NCI-H1048 (cell line): Measurements from ENCODE around the gene PRKG1.
"Not testable (repeated sequence)": the region's sequence is repeated elsewhere in the genome, so short reads cannot be mapped to it uniquely, and the experiment has no call there.

Experiments
- DNase-seq: peaks from one replicate; lab custom pipeline; 2025; lab: John Stamatoyannopoulos, UW

The PRKG1 gene

GRCh38 chr10:52019077-52019555, 944.8 kb downstream of the PRKG1 start:
- no peak for DNase-seq

DNA sequence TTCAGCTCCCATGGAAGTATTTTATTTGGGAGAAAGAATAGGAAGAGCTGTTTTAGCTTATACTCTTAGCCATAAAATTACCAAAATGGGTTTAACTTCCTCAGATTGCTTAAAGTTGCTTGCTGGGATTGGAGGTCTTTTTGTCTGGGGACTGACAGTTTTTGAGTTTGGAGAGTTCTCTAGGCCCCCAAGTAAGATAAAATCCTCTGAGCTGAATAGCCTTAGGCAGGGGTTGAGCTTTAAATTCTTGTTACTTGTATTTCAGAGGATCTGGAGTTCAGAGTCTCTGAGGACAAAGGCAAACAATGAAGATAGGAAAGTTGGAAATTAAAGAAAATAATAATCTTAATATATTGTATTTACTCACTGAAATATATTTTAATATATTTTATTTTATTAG, 945.4 kb downstream of the PRKG1 start:
- no peak for DNase-seq

GRCh38 chr10:52020173-52020572, 945.9 kb downstream of the PRKG1 start:
- DNase-seq: no peak

DNA sequence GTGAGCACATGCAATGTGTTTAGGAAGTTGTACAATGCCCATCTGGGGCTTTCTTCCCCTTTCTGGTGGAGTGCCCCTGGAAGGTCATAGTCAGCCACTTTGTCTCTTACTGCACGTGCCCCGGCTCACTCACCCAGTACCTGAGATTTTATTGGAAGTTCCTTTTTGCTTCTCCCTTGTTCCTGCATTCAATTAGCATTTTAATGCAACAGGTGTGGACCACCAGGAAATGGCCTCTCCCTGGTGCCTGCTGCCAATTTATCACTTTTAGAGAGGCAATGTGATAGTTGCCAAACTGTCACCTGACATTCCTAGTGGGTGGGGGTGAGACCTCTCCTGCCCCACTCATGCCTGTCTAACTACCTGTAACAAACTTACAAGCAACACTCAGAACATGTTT, 946.4 kb downstream of the PRKG1 start:
- no peak for DNase-seq

DNA sequence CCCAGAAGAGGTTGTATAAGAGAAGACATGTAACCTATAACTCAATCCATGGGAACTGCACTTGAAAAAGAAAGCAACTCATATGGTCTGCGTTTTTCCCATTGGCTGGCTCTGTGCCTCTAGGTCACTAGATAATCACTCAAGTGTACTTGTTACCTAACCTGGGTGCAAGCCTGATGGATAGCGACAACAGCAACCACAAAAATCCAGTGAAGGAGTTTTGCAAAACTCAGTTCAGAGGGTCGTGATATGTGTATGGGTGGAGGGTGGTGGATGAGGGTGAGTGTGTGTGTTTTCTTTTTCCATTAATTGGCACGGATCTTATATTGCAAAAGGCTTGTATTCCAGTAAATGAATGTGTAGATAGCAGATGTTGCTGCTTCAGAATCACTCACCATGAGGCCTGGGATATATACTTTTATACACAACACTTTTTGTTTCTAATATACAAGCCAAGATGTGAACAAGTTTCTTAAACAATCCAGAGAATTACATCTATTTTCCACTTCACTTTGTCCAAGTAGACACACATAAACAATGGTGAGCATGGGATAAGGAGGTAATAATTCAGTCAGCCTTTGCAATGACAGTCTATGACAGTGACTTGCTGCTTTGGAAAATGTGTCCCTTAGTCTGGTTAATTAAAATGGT, 952.9 kb downstream of the PRKG1 start:
- DNase-seq: no peak

DNA sequence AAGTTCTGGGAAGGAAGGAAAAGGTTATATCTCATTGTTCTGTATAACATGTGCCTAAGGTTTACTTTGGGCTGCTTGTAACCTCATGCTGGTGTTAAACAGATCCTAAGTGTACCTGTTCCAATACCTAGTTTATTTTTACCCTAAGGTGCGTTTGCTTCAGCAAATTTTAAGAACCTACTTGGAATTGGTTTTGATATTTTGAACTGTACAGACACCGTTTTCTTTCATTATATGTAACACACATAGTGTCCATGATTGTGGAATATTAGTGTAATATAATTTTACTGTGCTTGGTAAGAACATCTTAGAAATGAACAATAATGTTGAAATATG, 954.2 kb downstream of the PRKG1 start:
- no peak for DNase-seq

- DNase-seq: no peak
Measured at GRCh38 chr10:52029628-52030027, 955.3 kb downstream of the PRKG1 start.

DNA sequence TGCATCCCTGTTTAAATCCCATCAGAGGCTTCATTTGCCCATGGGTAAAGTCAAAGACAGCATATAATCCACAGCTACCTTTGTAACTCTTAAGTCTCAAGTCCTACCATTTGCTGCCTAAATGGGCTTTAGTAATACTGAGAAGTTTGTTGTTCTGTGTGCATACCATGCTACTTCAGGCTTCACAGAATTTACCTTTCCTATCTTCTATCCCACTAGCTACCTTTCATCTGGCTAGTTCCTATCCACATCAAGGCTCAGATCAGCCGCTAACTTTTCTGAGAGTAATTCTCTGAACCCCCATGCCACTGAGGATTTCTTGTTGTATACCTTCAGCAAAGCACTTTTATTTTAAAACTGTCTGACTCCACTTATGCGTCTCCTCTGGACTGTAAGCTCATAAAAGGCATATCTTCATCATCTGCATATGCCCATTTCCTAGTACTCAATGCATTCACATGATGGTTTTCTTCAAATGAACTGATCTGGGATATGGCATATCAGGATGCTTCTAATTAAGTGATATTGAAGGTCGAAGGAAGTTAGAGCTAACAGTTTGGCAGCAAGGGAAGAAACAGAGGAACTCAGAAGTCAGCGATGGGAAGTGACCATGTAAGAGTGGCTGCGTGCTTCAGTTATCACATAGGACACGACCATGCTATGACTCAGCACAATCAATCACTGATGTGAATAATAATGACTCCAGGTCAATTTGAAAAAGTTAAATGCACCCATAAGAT, 955.9 kb downstream of the PRKG1 start:
- DNase-seq: no peak

GRCh38 chr10:52030975-52031374, 956.7 kb downstream of the PRKG1 start:
- DNase-seq: no peak

GRCh38 chr10:52031771-52032170, 957.5 kb downstream of the PRKG1 start:
- no peak for DNase-seq

- no peak for DNase-seq
Measured at GRCh38 chr10:52032681-52033629, 958.7 kb downstream of the PRKG1 start.

GRCh38 chr10:52039002-52039793, 964.9 kb downstream of the PRKG1 start:
- DNase-seq: not testable (repeated sequence)

- no peak for DNase-seq
Measured at GRCh38 chr10:52040486-52040885, 966.2 kb downstream of the PRKG1 start.

- no peak for DNase-seq
Measured at GRCh38 chr10:52043811-52044210, 969.5 kb downstream of the PRKG1 start.

GRCh38 chr10:52048051-52048450, 973.8 kb downstream of the PRKG1 start:
- no peak for DNase-seq

DNA sequence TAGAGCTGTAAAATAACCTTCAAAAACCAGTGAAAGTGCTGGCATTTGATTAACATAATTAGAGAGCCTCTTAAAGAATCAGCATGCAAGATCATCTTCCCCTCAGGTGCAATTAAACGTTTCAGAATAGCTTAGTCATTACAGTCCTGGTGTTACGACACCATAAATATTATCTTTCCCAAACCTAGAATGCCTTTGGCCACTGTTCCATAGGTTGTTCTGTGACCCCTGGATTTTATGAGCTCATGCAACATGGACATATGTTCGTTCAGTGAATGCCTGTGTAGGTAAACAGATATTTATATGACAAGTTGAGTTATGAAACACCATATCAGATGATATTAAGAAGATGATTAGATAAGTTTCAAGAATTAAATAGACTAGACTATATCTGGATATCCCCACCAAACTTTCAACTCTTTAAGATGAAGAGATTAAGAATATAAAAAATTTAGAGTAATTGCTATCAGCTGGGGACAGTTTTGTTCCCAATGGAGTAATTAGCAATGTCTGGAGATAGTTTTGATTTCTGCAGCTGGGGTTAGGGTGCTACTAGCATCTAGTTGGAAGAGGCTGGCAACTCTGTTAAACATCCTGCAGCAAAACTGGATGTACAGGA, 976.3 kb downstream of the PRKG1 start:
- no peak for DNase-seq

DNA sequence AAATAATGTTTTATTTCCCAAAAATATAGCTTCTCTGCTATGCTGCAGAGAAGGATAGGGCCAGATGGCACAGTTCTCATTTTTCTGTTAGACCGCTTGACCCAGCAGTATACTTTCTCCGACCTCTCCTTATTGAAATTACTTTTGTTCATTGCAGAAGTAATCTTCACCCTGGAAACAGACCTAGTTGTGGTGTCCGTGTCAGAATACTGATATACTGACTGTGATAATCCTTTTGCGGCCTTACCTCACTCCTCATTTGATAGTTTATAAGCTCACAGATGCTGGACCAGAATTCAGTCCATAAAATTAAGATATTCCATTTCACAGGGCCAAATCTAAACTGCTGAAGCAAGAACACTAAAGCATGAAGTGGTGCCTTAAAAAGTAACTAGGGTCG, 979.2 kb downstream of the PRKG1 start:
- no peak for DNase-seq

GRCh38 chr10:52056291-52056690, 982.0 kb downstream of the PRKG1 start:
- no peak for DNase-seq

DNA sequence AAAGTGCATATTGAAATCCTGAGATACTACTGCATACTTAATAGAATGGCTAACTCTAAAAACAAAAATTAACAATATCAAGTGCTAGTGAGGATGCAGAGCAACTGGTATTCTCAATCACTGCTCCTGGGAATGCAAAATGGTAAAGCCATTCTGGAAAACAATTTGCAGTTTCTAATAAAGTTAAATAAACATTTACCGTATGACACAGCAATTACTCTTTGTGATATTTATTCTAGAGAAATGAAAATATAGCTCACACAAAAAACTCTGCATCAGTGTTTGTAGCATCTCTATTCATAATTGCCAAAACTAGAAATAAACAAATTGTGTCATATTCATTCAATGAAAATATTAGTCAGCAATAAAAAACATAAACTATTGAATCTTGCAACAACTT, 984.8 kb downstream of the PRKG1 start:
- DNase-seq: no peak

DNA sequence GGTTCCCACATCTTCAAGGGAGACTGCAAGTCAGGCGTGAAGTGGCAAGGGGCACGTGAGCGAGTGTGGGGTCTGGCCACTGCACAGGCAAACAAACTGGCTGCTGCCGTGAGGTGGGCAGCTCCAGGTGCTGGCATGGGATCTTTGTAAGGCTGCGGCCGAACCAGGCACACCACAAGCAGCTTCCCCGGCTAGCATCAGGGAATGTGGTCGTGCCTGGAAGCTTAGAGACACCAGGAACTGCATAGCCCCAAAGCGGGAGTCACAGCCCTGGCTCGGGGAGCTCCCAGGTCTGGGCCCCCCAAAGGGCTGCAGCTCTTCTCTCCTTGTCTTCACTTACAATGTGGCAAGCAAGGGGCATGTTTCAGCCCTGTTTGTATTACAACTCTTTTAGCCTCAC, 988.9 kb downstream of the PRKG1 start:
- DNase-seq: no peak

DNA sequence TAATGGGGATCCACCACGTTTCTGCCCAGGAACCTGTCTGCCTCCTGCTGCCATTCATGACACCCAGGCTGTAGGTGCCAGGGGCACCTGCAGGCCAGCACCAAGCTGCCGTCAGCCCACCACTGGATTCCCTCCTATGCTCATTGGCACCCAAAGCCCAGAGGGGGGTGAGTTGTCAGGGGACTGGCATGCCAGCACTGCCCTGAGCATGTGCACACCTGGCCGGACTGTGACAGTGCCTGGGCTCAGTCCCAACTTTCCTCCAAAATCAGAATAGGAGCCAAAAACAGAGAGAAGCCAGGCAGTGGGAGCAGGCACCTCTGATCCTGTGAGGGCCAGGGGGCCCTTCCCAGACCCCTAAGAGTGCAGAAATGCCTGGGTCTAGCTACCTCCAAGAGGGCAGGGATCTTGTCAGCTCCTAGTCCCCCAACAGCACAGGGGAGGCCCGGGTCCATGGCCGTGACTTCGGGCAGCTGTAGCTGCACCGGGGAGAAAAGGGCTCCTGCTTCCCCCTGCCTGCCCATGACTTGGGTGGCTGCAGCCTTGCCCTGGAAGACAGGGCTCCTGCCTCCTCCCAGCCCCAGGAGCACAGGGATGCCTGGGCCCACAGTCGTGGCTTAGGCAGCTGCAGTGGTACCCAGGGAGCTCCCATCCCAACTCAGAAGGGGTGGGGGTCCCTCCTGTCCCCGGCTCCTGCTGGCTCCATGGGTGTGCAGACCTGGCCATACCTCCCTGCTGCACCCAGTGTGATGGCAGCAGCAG, 990.0 kb downstream of the PRKG1 start:
- no peak for DNase-seq
